SK-N-MC (cell line): Measurements from ENCODE around the gene ENTPD7.

ENCODE experiments used
- EZH2 ChIP-seq: fragments of 200-600 bp; sonication (generic); IDR thresholded peaks from one replicate; pipeline ENCODE4 v1.6.1; 2017; ENCODE audit warnings: antibody characterized with exemption
- FOXP2 ChIP-seq: optimal IDR thresholded peaks from 2 replicates; pipeline ENCODE3; 2011; ENCODE audit warnings: mild to moderate bottlenecking, moderate library complexity; ENCODE audit not compliant: insufficient read depth; ENCODE audit errors: extremely low read length, control extremely low read depth
- POLR2AphosphoS5 ChIP-seq: IDR thresholded peaks from 2 replicates; pipeline ENCODE4 v1.6.1; 2012; ENCODE audit warnings: mild to moderate bottlenecking, low read depth, low read length, borderline replicate concordance

DNA sequence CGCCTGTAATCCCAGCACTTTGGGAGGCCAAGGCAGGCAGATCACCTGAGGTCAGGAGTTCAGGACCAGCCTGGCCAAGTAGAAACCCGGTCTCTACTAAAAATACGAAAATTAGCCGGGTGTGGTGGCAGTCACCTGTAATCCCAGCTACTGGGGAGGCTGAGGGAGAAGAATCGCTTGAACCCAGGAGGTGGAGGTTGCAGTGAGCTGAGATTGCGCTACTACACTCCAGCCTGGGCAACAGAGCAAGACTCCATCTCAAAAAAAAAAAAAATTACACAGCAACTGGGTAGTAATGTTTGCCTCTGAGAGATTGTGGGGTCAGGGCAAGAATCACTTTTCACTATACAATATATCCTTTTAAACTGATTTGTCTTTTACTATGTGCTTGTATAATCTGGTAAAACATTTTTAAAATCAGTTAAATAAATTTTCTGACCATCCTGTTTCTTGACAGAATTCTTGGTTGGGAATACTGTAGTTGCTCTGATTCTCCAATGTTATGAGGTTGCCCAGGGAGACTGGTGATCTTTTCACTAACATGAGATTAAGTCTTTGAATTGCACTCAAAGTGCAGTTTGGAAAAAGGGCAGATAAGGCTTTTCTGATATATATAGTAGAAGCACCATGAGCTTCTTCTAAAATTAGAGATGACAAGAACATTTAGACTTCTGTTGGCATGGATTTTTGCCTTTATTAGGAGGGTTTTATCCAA, 1.5 kb downstream of the ENTPD7 start:
- TF ChIP-seq EZH2 (no peak), POLR2AphosphoS5 (no peak), FOXP2 (no peak)
